GM23338 (cell line): ENCODE measurements around the gene RNF44. TPM values are rescaled to one million over a fixed set of nuclear protein-coding genes. Genes with fewer than 3 reads are reported as not detected.

Experiments used
- ATAC-seq: fragments of 200-7000 bp; cut with Tn5 transposase; 3 replicates; pipeline ENCODE4 v1.9.1; 2020
- DNase-seq: peaks from one replicate; pipeline ENCODE4 v3.0.0-alpha.2; 2015; ENCODE audit warnings: low spot score
- H2AFZ ChIP-seq: fragments of 200-600 bp; sonication (generic); 2 replicates; pipeline ENCODE4 v1.8.0; 2016; ENCODE audit warnings: antibody characterized with exemption, mild to moderate bottlenecking, moderate library complexity
- H3F3A ChIP-seq: fragments of 200-600 bp; sonication (generic); replicated peaks from 2 replicates; pipeline ENCODE4 v1.8.0; 2017; ENCODE audit warnings: antibody characterized with exemption, mixed run types, low read depth
- H3K27ac ChIP-seq: fragments of 200-600 bp; sonication (generic); 2 replicates; pipeline ENCODE4 v1.6.1; 2016; ENCODE audit warnings: low read depth
- H3K27me3 ChIP-seq: fragments of 200-600 bp; sonication (generic); 2 replicates; pipeline ENCODE4 v1.8.0; 2016; ENCODE audit warnings: mild to moderate bottlenecking, mixed run types, moderate library complexity; ENCODE audit not compliant: insufficient read depth
- H3K36me3 ChIP-seq: fragments of 200-600 bp; sonication (generic); 2 replicates; pipeline ENCODE4 v1.8.0; 2016; ENCODE audit warnings: mild to moderate bottlenecking; ENCODE audit not compliant: insufficient read depth
- H3K4me1 ChIP-seq: fragments of 200-600 bp; sonication (generic); 2 replicates; pipeline ENCODE4 v1.8.0; 2016; ENCODE audit warnings: mild to moderate bottlenecking, moderate library complexity; ENCODE audit not compliant: insufficient read depth
- H3K4me2 ChIP-seq: fragments of 200-600 bp; sonication (generic); 2 replicates; pipeline ENCODE4 v1.7.1; 2017; ENCODE audit warnings: mixed run types
- H3K4me3 ChIP-seq: fragments of 200-600 bp; sonication (generic); 2 replicates; pipeline ENCODE4 v1.6.1; 2016; ENCODE audit warnings: mixed run types
- H3K79me2 ChIP-seq: fragments of 200-600 bp; sonication (generic); replicated peaks from 2 replicates; pipeline ENCODE4 v1.8.0; 2017; ENCODE audit warnings: mild to moderate bottlenecking; ENCODE audit not compliant: insufficient read depth
- H3K9me2 ChIP-seq: fragments of 200-600 bp; sonication (generic); 2 replicates; pipeline ENCODE4 v1.8.0; 2017; ENCODE audit not compliant: insufficient read depth
- H4K20me1 ChIP-seq: fragments of 200-600 bp; sonication (generic); replicated peaks from 2 replicates; pipeline ENCODE4 v1.8.0; 2017; ENCODE audit warnings: mild to moderate bottlenecking; ENCODE audit not compliant: insufficient read depth
- H3K27ac Mint-ChIP-seq: 2 replicates; pipeline ENCODE4 v1.8.0; 2020; ENCODE audit warnings: inconsistent platforms, mild to moderate bottlenecking, moderate library complexity, mixed read lengths
- H3K27me3 Mint-ChIP-seq: 3 replicates; pipeline ENCODE4 v1.8.0; 2022; ENCODE audit warnings: low read depth, mild to moderate bottlenecking, moderate library complexity, mixed read lengths, inconsistent platforms; ENCODE audit not compliant: insufficient read depth, poor library complexity
- H3K36me3 Mint-ChIP-seq: 3 replicates; pipeline ENCODE4 v1.8.0; 2021; ENCODE audit warnings: low read depth, mild to moderate bottlenecking, inconsistent platforms, moderate library complexity, mixed read lengths
- H3K4me1 Mint-ChIP-seq: 3 replicates; pipeline ENCODE4 v1.8.0; 2020; ENCODE audit warnings: mild to moderate bottlenecking, inconsistent platforms, mixed read lengths
- H3K4me3 Mint-ChIP-seq: 3 replicates; pipeline ENCODE4 v1.8.0; 2021; ENCODE audit warnings: moderate library complexity, mild to moderate bottlenecking, inconsistent platforms, mixed read lengths
- H3K9me3 Mint-ChIP-seq: 3 replicates; pipeline ENCODE4 v1.8.0; 2020; ENCODE audit warnings: moderate library complexity, mild to moderate bottlenecking, inconsistent platforms, mixed read lengths
- CREB1 ChIP-seq: fragments of 250-450 bp; sonication (Bioruptor Pico); IDR thresholded peaks from 2 replicates; pipeline ENCODE4 v1.5.0; 2020; ENCODE audit warnings: low read depth, mild to moderate bottlenecking, moderate library complexity
- EZH2 ChIP-seq: fragments of 200-600 bp; sonication (generic); IDR thresholded peaks from one replicate; pipeline ENCODE4 v1.8.0; 2017; ENCODE audit warnings: antibody characterized with exemption, mild to moderate bottlenecking, low read depth; ENCODE audit not compliant: unreplicated experiment
- EZH2phosphoT487 ChIP-seq: fragments of 200-600 bp; sonication (generic); IDR thresholded peaks from one replicate; pipeline ENCODE4 v1.8.1; 2018; ENCODE audit warnings: antibody characterized with exemption; ENCODE audit not compliant: unreplicated experiment
- JUNB ChIP-seq: IDR thresholded peaks from one replicate; pipeline ENCODE4 v1.6.1; 2016; ENCODE audit warnings: antibody characterized with exemption; ENCODE audit not compliant: unreplicated experiment
- NANOG ChIP-seq: IDR thresholded peaks from 2 replicates; pipeline ENCODE4 v1.6.1; 2016; ENCODE audit warnings: antibody characterized with exemption, borderline replicate concordance
- POLR2AphosphoS5 ChIP-seq: IDR thresholded peaks from 2 replicates; pipeline ENCODE4 v1.6.1; 2016; ENCODE audit warnings: antibody characterized with exemption, low read depth
- STAT1 ChIP-seq: IDR thresholded peaks from one replicate; pipeline ENCODE4 v1.6.1; 2016; ENCODE audit warnings: antibody characterized with exemption; ENCODE audit not compliant: unreplicated experiment
- ZNF331 ChIP-seq: fragments of 250-450 bp; sonication (Bioruptor Pico); IDR thresholded peaks from 2 replicates; pipeline ENCODE4 v1.5.0; 2020; ENCODE audit warnings: low read depth, mild to moderate bottlenecking, moderate library complexity
- polyA plus RNA-seq: library from polyadenylated mRNA; unstranded; fragments of >200 nt; fragmentation: Nextera tagmentation; extraction: Ambion mirVana; gene quantifications from 2 replicates; pipeline ENCODE4 v1.2.1, GENCODE V29; 2016
- total RNA-seq: library from RNA; depleted of rRNA; stranded (reverse); fragments of >200 nt; shearing (Covaris generic); gene quantifications from 2 replicates; pipeline ENCODE4 v1.2.3, GENCODE V29; 2014
- TF ChIP-seq, protein P1 (sequence below): fragments of 250-450 bp; sonication (Bioruptor Pico); IDR thresholded peaks from 2 replicates; pipeline ENCODE4 v1.5.0; 2020; ENCODE audit warnings: mild to moderate bottlenecking, moderate library complexity
- TF ChIP-seq, protein P2 (sequence below): IDR thresholded peaks from one replicate; pipeline ENCODE4 v1.6.1; 2018; ENCODE audit warnings: antibody characterized with exemption; ENCODE audit not compliant: unreplicated experiment
- TF ChIP-seq, protein P3 (sequence below), 2 experiments: fragments of 200-600 bp in 1 of 2; sonication (generic) in 1 of 2; conservative IDR thresholded peaks; 2 replicates each; pipeline versions ENCODE4 v1.5.1 to v1.6.1; 2016 to 2017; ENCODE audit warnings: antibody characterized with exemption in 2 of 2, low read depth in 2 of 2, mild to moderate bottlenecking in 2 of 2, moderate library complexity in 1 of 2

Gene RNF44
- total and polyA plus RNA-seq, 2 experiments from 2014 or later, result 56.7 to 104 TPM

DNA sequence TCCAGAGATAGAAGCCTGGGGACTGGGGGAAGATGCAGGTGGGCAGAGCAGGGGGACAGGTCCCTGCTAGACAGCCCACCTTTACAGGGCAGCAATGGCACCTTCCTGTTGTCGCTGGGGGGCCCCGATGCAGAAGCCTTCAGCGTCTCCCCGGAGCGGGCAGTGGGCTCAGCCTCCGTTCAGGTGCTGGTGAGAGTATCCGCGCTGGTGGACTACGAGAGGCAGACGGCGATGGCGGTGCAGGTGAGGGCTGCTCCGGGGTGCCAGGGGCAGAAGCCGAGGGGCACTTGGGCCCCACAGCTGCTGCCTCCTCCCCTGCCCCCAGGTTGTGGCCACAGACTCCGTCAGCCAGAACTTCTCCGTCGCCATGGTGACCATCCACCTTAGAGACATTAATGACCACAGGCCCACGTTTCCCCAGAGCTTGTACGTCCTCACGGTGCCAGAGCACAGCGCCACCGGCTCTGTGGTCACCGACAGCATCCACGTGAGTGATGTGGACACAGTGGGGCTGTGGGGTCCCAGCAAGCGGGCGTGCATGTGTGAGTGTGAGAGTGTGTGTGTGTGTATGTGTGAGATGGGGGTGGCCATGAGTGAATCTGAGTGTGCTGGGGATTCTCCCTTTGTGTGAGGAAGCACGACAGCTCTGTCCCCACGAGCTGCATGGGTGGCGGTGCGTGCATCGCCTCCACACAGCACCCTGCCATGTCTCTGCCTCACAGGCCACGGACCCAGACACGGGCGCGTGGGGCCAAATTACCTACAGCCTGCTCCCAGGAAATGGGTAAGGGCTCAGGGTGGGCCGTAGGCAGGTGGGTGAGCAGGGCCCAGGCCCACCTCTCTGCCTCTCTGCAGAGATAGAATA lies 40.3 kb upstream of the RNF44 start (continued):
- TF ChIP-seq, protein P1, sequence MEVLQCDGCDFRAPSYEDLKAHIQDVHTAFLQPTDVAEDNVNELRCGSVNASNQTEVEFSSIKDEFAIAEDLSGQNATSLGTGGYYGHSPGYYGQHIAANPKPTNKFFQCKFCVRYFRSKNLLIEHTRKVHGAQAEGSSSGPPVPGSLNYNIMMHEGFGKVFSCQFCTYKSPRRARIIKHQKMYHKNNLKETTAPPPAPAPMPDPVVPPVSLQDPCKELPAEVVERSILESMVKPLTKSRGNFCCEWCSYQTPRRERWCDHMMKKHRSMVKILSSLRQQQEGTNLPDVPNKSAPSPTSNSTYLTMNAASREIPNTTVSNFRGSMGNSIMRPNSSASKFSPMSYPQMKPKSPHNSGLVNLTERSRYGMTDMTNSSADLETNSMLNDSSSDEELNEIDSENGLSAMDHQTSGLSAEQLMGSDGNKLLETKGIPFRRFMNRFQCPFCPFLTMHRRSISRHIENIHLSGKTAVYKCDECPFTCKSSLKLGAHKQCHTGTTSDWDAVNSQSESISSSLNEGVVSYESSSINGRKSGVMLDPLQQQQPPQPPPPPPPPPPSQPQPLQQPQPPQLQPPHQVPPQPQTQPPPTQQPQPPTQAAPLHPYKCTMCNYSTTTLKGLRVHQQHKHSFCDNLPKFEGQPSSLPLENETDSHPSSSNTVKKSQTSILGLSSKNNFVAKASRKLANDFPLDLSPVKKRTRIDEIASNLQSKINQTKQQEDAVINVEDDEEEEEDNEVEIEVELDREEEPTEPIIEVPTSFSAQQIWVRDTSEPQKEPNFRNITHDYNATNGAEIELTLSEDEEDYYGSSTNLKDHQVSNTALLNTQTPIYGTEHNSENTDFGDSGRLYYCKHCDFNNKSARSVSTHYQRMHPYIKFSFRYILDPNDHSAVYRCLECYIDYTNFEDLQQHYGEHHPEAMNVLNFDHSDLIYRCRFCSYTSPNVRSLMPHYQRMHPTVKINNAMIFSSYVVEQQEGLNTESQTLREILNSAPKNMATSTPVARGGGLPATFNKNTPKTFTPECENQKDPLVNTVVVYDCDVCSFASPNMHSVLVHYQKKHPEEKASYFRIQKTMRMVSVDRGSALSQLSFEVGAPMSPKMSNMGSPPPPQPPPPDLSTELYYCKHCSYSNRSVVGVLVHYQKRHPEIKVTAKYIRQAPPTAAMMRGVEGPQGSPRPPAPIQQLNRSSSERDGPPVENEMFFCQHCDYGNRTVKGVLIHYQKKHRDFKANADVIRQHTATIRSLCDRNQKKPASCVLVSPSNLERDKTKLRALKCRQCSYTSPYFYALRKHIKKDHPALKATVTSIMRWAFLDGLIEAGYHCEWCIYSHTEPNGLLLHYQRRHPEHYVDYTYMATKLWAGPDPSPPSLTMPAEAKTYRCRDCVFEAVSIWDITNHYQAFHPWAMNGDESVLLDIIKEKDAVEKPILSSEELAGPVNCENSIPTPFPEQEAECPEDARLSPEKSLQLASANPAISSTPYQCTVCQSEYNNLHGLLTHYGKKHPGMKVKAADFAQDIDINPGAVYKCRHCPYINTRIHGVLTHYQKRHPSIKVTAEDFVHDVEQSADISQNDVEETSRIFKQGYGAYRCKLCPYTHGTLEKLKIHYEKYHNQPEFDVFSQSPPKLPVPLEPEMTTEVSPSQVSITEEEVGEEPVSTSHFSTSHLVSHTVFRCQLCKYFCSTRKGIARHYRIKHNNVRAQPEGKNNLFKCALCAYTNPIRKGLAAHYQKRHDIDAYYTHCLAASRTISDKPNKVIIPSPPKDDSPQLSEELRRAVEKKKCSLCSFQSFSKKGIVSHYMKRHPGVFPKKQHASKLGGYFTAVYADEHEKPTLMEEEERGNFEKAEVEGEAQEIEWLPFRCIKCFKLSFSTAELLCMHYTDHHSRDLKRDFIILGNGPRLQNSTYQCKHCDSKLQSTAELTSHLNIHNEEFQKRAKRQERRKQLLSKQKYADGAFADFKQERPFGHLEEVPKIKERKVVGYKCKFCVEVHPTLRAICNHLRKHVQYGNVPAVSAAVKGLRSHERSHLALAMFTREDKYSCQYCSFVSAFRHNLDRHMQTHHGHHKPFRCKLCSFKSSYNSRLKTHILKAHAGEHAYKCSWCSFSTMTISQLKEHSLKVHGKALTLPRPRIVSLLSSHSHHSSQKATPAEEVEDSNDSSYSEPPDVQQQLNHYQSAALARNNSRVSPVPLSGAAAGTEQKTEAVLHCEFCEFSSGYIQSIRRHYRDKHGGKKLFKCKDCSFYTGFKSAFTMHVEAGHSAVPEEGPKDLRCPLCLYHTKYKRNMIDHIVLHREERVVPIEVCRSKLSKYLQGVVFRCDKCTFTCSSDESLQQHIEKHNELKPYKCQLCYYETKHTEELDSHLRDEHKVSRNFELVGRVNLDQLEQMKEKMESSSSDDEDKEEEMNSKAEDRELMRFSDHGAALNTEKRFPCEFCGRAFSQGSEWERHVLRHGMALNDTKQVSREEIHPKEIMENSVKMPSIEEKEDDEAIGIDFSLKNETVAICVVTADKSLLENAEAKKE (CRISPR knock-in tag), result no peak
- TF ChIP-seq EZH2phosphoT487, result no peak

DNA sequence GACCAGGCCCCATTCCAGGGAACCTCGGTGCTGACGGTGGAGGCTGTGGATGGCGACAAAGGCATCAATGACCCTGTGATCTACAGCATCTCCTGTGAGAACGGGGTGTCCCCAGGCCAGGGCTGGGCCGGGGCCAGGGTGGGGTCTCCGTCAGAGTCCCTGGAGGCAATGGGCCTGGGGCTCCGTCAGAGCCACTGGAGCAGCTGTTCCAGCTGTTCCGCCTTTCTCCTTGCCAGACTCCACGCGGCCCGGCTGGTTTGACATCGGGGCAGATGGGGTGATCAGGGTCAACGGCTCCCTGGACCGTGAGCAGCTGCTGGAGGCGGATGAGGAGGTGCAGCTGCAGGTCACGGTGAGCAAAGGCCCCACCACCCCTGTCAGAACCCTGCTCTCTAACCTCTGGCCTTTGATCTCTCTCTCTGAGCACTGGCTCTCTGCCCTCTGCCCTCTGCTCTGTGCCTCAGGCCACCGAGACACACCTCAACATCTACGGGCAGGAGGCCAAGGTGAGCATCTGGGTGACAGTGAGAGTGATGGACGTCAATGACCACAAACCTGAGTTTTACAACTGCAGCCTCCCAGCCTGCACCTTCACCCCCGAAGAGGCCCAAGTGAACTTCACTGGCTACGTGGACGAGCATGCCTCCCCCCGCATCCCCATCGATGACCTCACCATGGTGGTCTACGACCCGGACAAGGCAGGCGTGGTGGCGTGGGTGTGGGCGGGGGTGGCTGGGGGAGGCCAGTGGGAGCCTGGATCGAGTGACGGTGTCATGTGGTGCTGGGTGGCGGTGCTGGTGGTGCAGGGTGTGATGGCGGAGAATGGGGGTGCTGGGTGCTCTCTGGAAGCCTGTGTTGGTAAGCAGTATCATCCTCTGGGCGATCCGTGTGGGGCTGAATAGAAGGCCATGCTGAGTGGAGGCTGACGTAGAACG lies 38.6 kb upstream of the RNF44 start:
- Histone ChIP-seq H3K4me3 (no peak overlapping the region), H3K36me3 (no peaks in the 10 kb centered on the region), H3K27me3 (no peaks in the 10 kb centered on the region), H3F3A (no peaks in the 10 kb centered on the region), H3K79me2 (no peaks in the 10 kb centered on the region), H4K20me1 (no peaks in the 10 kb centered on the region), H3K4me1 (no peaks in the 10 kb centered on the region), H3K27ac (no peak overlapping the region), H2AFZ (no peak overlapping the region), H3K9me2 (no peaks in the 10 kb centered on the region), H3K4me2 (no peak overlapping the region)
- Mint-ChIP-seq H3K36me3 (no peaks in the 10 kb centered on the region), H3K27me3 (peaks cover 9% of the 10 kb centered on the region), H3K4me3 (no peak overlapping the region), H3K27ac (no peak overlapping the region), H3K4me1 (peaks cover 9% of the 10 kb centered on the region; the same call in 2 of the 3 replicates), H3K9me3 (no peaks in the 10 kb centered on the region; the same call in 1 of the 3 replicates)
- ATAC-seq, result no peak
- no peak for DNase-seq
- TF ChIP-seq, protein P2, sequence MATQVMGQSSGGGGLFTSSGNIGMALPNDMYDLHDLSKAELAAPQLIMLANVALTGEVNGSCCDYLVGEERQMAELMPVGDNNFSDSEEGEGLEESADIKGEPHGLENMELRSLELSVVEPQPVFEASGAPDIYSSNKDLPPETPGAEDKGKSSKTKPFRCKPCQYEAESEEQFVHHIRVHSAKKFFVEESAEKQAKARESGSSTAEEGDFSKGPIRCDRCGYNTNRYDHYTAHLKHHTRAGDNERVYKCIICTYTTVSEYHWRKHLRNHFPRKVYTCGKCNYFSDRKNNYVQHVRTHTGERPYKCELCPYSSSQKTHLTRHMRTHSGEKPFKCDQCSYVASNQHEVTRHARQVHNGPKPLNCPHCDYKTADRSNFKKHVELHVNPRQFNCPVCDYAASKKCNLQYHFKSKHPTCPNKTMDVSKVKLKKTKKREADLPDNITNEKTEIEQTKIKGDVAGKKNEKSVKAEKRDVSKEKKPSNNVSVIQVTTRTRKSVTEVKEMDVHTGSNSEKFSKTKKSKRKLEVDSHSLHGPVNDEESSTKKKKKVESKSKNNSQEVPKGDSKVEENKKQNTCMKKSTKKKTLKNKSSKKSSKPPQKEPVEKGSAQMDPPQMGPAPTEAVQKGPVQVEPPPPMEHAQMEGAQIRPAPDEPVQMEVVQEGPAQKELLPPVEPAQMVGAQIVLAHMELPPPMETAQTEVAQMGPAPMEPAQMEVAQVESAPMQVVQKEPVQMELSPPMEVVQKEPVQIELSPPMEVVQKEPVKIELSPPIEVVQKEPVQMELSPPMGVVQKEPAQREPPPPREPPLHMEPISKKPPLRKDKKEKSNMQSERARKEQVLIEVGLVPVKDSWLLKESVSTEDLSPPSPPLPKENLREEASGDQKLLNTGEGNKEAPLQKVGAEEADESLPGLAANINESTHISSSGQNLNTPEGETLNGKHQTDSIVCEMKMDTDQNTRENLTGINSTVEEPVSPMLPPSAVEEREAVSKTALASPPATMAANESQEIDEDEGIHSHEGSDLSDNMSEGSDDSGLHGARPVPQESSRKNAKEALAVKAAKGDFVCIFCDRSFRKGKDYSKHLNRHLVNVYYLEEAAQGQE, result no peak
- TF ChIP-seq CREB1 (CRISPR knock-in tag) (no peak), STAT1 (no peak), JUNB (no peak), POLR2AphosphoS5 (no peak), ZNF331 (CRISPR knock-in tag) (no peak), NANOG (no peak), EZH2 (no peak), EZH2phosphoT487 (no peak)
- TF ChIP-seq, protein P3, sequence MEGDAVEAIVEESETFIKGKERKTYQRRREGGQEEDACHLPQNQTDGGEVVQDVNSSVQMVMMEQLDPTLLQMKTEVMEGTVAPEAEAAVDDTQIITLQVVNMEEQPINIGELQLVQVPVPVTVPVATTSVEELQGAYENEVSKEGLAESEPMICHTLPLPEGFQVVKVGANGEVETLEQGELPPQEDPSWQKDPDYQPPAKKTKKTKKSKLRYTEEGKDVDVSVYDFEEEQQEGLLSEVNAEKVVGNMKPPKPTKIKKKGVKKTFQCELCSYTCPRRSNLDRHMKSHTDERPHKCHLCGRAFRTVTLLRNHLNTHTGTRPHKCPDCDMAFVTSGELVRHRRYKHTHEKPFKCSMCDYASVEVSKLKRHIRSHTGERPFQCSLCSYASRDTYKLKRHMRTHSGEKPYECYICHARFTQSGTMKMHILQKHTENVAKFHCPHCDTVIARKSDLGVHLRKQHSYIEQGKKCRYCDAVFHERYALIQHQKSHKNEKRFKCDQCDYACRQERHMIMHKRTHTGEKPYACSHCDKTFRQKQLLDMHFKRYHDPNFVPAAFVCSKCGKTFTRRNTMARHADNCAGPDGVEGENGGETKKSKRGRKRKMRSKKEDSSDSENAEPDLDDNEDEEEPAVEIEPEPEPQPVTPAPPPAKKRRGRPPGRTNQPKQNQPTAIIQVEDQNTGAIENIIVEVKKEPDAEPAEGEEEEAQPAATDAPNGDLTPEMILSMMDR (conservative IDR thresholded peaks at IDR 0.05; ENCODE audit: low read depth in 2 of 2), result no peak
